HEK293T (cell line): ENCODE data around the gene RHOC.

Experiments used
- CTCF ChIA-PET: fragments of 350-600 bp; formaldehyde crosslinking; extraction: SDS; loops from one replicate; lab custom pipeline; 2021; ENCODE audit warnings: antibody characterized with exemption, inconsistent platforms; lab: Yijun Ruan, JAX
- POLR2A ChIA-PET: fragments of 350-600 bp; formaldehyde crosslinking; extraction: SDS; loops from one replicate; lab custom pipeline; 2020; ENCODE audit warnings: antibody characterized with exemption, inconsistent platforms; lab: Yijun Ruan, JAX
- DNase-seq: peaks from one replicate; pipeline ENCODE4 v3.0.0; 2012; ENCODE audit warnings: mixed read lengths; ENCODE audit errors: extremely low spot score
- ARNT ChIP-seq: fragments of 450-650 bp; IDR thresholded peaks from 2 replicates; pipeline ENCODE4 v1.6.1; 2017; ENCODE audit warnings: mild to moderate bottlenecking
- BHLHE40 ChIP-seq: fragments of 450-650 bp; IDR thresholded peaks from 2 replicates; pipeline ENCODE4 v1.6.1; 2016; ENCODE audit warnings: mild to moderate bottlenecking, moderate library complexity, borderline replicate concordance
- CTBP1 ChIP-seq: fragments of 450-650 bp; IDR thresholded peaks from 2 replicates; pipeline ENCODE4 v1.6.1; 2016; ENCODE audit warnings: borderline replicate concordance
- ELF4 ChIP-seq: fragments of 450-650 bp; IDR thresholded peaks from 2 replicates; pipeline ENCODE4 v1.6.1; 2017; ENCODE audit warnings: antibody characterized with exemption
- FOXA1 ChIP-seq: fragments of 450-650 bp; IDR thresholded peaks from 2 replicates; pipeline ENCODE4 v1.6.1; 2016; ENCODE audit warnings: mild to moderate bottlenecking
- FOXK2 ChIP-seq: fragments of 450-650 bp; IDR thresholded peaks from 2 replicates; pipeline ENCODE4 v1.6.1; 2016; ENCODE audit warnings: mild to moderate bottlenecking
- FOXM1 ChIP-seq: fragments of 450-650 bp; IDR thresholded peaks from 2 replicates; pipeline ENCODE4 v1.6.1; 2017; ENCODE audit warnings: mild to moderate bottlenecking, borderline replicate concordance
- HDGF ChIP-seq: fragments of 450-650 bp; IDR thresholded peaks from 2 replicates; pipeline ENCODE4 v1.6.1; 2017; ENCODE audit warnings: antibody characterized with exemption, borderline replicate concordance
- L3MBTL2 ChIP-seq: fragments of 450-650 bp; conservative IDR thresholded peaks from 2 replicates; pipeline ENCODE4 v1.6.1; 2016; ENCODE audit warnings: mild to moderate bottlenecking
- LEF1 ChIP-seq: fragments of 450-650 bp; IDR thresholded peaks from 2 replicates; pipeline ENCODE4 v1.6.1; 2017; ENCODE audit warnings: mild to moderate bottlenecking, borderline replicate concordance
- NFRKB ChIP-seq: fragments of 450-650 bp; IDR thresholded peaks from 2 replicates; pipeline ENCODE4 v1.6.1; 2016; ENCODE audit warnings: mild to moderate bottlenecking, moderate library complexity
- SP1 ChIP-seq: fragments of 450-650 bp; IDR thresholded peaks from 2 replicates; pipeline ENCODE4 v1.6.1; 2017
- SUZ12 ChIP-seq: fragments of 450-650 bp; IDR thresholded peaks from 2 replicates; pipeline ENCODE4 v1.6.1; 2016; ENCODE audit warnings: mild to moderate bottlenecking
- TARDBP ChIP-seq: fragments of 450-650 bp; IDR thresholded peaks from 2 replicates; pipeline ENCODE4 v1.6.1; 2016
- ZNF384 ChIP-seq: fragments of 450-650 bp; IDR thresholded peaks from 2 replicates; pipeline ENCODE4 v1.6.1; 2016
- TF ChIP-seq, protein P1 (sequence below): fragments of 450-650 bp; IDR thresholded peaks from 2 replicates; pipeline ENCODE4 v1.6.1; 2016

Gene RHOC

DNA sequence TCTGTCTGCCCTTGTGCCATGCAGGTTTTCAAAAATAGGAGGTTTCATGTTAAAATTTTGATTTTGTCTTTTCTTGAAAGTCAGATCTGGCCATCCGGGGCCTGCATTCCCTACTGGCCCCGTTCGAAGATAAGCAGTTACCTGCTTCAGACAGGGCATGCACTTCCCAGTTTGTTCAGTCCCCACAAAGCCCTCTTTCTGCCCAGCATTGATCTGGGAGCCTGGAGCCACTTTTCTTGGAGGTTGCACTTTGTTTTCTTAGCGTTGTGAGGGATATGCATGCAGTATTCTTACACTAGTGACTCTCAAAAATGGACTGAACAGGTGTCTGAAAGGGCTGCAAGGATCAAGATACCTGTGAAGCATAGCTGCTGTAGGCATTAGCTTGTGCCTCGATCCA lies 21.0 kb downstream of the RHOC start:
- no peak for DNase-seq
- POLR2A ChIA-PET, result no interaction called here
- TF ChIP-seq, protein P1, sequence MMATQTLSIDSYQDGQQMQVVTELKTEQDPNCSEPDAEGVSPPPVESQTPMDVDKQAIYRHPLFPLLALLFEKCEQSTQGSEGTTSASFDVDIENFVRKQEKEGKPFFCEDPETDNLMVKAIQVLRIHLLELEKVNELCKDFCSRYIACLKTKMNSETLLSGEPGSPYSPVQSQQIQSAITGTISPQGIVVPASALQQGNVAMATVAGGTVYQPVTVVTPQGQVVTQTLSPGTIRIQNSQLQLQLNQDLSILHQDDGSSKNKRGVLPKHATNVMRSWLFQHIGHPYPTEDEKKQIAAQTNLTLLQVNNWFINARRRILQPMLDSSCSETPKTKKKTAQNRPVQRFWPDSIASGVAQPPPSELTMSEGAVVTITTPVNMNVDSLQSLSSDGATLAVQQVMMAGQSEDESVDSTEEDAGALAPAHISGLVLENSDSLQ, result no peak
- TF ChIP-seq L3MBTL2 (no peak), FOXA1 (no peak), SUZ12 (no peak), ZNF384 (no peak), ELF4 (no peak), LEF1 (no peak), ARNT (no peak), HDGF (no peak), BHLHE40 (no peak)
- CTCF ChIA-PET, result no interaction called here

GRCh38 chr1:112678605-112679004 lies 28.3 kb downstream of the RHOC start:
- CTCF ChIA-PET, result no interaction called here
- POLR2A ChIA-PET, result no interaction called here
- DNase-seq, result no peak
- no peak for TF ChIP-seq FOXM1
- no peak for TF ChIP-seq NFRKB
- TF ChIP-seq, protein P1, result no peak
- TF ChIP-seq CTBP1, result no peak
- no peak for TF ChIP-seq TARDBP
- no peak for TF ChIP-seq BHLHE40
- no peak for TF ChIP-seq HDGF
- no peak for TF ChIP-seq FOXK2
- no peak for TF ChIP-seq ZNF384
- TF ChIP-seq ELF4, result no peak
- TF ChIP-seq SP1, result no peak
- TF ChIP-seq SUZ12, result no peak
- no peak for TF ChIP-seq LEF1

DNA sequence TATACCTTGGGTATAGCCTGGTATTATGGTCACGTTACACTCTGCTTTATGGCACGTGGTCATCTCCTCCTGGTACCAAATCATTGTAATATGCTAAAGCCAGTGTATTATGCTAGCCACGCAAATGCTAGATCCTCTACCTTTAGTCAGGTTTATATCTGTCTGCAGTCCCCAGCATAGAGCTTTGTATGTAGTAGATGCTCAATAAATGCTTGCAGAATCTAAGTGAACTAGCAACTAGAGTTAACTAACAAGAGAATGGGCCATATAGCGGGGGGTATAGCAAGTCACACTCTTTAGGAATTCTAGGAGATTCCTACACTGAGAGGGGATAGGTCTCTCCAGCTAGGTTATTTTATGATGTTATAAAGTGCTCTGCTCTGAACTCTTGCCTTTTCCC lies 29.4 kb downstream of the RHOC start:
- ChIA-PET POLR2A (no interaction called here), CTCF (no interaction called here)
- no peak for TF ChIP-seq HDGF
- no peak for TF ChIP-seq ZNF384
- no peak for TF ChIP-seq FOXM1
- TF ChIP-seq FOXA1, result no peak
- no peak for TF ChIP-seq TARDBP
- no peak for TF ChIP-seq ELF4
- TF ChIP-seq SUZ12, result no peak
- no peak for TF ChIP-seq L3MBTL2
- TF ChIP-seq, protein P1, result no peak
- TF ChIP-seq CTBP1, result no peak
- TF ChIP-seq ARNT, result no peak
- TF ChIP-seq FOXK2, result no peak
- TF ChIP-seq NFRKB, result no peak
- no peak for TF ChIP-seq SP1
- no peak for TF ChIP-seq BHLHE40
- TF ChIP-seq LEF1, result no peak
- DNase-seq, result no peak

- TF ChIP-seq FOXA1, result no peak
- no peak for TF ChIP-seq ELF4
- TF ChIP-seq HDGF, result no peak
- TF ChIP-seq, protein P1, result no peak
- no peak for TF ChIP-seq ARNT
- no peak for TF ChIP-seq FOXK2
- no peak for TF ChIP-seq ZNF384
- no peak for TF ChIP-seq CTBP1
- no peak for TF ChIP-seq LEF1
- CTCF ChIA-PET, result no interaction called here
- POLR2A ChIA-PET, result interaction anchor here (1.1 to 4.5 kb wide), 4 partner anchors 13 to 280 kb away, joined by 3 to 67 read pairs (median 14); partner anchors contain the start of gene CTTNBP2NL
- no peak for DNase-seq
Measured at GRCh38 chr1:112676543-112676942, 30.4 kb downstream of the RHOC start.

DNA sequence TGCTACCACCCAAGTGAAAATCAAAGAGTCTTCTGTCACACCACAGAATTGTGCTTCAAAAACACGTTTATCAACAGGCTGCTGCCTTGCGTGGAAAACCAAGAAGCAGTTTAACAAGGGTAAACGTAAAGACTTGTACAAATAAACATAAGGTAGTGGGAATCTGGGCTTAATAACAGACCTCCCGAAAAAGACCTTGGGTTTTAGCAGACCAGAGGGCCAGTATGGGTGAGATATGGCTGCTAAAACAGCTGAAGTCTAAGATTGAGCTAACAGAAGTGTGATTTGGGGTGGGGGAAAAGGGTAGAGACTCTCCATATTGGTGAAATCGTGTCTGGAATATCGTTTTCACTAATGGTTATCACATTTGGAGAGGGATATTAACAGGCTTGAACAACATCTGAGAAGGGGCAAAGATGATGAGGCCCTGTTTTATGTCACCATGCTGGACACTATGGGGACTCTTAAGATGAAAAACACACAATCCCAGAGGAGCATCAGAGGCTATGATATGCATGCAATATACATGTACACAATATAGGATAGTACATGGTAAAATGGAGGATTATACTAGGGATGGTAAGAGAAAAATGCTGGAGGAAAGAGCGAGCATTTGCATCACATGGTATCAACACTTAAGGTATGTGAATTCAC lies 31.1 kb downstream of the RHOC start:
- TF ChIP-seq ZNF384, result no peak
- TF ChIP-seq SUZ12, result no peak
- TF ChIP-seq L3MBTL2, result 0 out of 2 replicates have a peak, but pooled peaks have one; percentile 19
- TF ChIP-seq, protein P1, result no peak
- TF ChIP-seq BHLHE40, result no peak
- no peak for TF ChIP-seq FOXK2
- ChIA-PET CTCF (interaction anchor here (1.7 kb wide), 1 partner anchor 32 kb away, joined by 9 read pairs; the partner anchor contains the start of gene RHOC), POLR2A (interaction anchor here (1.0 to 4.5 kb wide), 11 partner anchors 12 to 280 kb away, joined by 3 to 67 read pairs (median 7); partner anchors contain the start of genes CTTNBP2NL, PPM1J, RHOC and ST7L)
- no peak for DNase-seq
